HG03558 (cell line): ENCODE data around the gene CHMP6.
"Not testable (repeated sequence)": the region's sequence is repeated elsewhere in the genome, so short reads cannot be mapped to it uniquely, and the experiment has no call there.

Experiments
- ATAC-seq: cut with Tn5 transposase; IDR thresholded peaks from one replicate; pipeline ENCODE4 v1.9.1; 2021; ENCODE audit warnings: moderate number of reproducible peaks; ENCODE audit not compliant: unreplicated experiment; ENCODE audit errors: extremely low read depth

The CHMP6 gene

DNA sequence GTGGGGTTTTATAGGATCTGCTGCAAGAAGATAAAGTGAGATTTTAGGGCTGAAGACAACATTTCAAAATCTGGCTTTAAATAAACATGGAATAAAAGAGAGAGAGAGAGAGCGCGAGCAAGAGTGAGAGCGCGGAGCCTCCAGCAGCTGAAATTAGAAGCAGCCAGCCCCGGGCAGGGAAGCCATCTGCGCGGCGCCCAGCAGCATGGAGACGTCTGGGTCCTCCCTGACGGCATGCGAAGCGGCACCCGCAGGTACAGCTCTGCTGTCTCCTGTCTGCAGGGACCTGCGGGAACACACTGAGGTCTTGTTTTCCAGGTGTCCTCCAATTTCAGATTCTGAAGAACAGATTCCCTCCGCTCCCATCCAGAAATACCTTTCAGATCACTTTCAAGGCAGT lies 35.4 kb downstream of the CHMP6 start:
- ATAC-seq, result no peak

DNA sequence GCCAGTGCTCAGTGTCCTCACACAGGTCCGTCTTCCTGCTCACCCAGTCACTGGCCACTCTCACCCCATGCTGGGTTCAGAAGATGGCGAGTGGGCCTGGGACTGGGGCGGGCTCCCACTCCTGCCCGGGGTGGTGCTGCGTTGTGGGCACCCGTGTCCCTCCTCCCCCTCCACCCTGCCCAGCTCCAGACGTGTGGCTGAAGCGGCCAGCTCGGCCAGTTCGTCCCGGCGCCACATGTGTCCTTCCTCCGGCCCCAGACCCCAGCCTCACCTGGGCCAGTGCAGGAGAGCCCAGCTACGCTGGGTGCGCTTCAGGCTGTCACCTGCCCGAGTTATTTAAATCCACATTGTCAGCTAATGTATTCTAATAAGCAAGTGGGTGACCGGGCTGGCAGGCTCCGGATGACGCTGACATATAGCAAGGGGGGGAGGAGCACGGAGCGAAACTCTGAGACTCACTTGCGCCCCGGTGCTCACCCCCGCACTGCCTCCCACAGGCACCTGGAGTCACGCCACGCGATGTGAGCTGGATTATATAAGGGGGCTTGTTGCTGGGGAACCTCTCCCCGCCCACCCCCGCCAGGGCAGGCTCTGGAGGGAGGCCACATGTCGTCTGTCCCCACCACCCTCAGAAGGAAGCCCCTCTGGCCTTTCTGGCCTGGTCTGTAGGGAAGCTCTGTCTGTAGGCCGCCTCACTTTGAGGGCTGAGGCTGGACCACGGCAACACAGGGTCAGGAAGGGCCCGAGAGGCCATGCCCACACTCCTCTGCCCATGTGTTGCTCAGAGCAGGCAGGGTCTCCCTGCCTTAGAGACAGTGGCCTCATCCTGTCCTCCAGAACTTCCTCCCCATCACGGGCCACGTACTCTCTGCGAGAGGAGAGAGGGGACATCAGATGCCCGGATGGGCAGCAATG lies 36.2 kb downstream of the CHMP6 start:
- no peak for ATAC-seq

DNA sequence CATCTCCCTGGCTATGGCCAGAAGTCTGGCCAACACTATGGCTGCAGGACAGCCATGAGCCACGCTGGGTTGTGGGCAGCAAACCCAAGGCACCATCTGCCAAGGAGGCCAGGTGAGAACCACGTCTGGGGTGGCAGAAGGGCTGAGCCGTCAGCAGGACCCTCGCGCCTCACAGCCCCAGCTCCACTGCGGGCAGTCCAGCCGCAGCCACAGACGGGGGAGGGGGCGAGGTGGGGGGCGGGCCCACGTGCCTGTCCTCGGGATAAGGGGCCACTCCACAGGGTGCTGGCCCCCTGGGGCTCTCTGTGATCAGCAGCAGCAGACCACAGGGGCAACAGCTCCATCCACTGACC lies 36.8 kb downstream of the CHMP6 start:
- ATAC-seq, result no peak

DNA sequence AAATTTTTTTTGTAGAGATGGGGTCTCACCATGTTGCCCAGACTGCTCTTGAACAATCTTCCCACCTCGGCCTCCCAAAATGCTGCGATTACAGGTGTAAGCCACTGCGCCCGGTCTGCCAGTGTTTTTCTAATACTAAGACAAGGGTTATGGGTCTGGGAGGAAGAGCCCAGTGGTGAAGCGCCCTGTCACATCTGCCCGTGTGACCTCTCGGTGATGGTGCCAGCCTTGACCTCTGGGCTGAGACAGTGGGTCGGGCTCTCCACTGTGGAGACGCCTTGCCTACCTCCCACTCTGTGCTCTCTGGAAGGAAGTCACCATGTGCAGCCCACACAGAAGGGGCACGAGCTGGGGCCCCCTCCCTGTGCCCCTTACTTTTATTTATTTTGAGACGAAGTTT lies 38.2 kb downstream of the CHMP6 start:
- ATAC-seq, result no peak

DNA sequence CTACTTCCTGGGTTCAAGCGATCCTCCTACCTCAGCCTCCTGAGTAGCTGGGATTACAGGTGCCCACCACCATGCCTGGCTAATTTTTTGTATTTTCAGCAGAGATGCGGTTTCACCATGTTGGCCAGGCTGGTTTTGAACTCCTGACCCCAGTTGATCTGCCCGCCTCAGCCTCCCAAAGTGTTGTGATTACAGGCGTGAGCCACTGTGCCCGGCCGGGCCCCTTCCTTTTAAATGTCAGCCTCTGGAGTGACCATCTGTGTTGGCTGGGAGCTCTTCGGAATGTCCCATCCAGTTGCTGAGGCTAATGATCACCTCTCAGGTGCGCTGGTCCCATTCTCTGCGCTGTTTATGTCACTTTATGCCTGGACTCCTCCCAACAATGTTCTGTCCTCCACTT lies 38.7 kb downstream of the CHMP6 start:
- ATAC-seq, result not testable (repeated sequence)

DNA sequence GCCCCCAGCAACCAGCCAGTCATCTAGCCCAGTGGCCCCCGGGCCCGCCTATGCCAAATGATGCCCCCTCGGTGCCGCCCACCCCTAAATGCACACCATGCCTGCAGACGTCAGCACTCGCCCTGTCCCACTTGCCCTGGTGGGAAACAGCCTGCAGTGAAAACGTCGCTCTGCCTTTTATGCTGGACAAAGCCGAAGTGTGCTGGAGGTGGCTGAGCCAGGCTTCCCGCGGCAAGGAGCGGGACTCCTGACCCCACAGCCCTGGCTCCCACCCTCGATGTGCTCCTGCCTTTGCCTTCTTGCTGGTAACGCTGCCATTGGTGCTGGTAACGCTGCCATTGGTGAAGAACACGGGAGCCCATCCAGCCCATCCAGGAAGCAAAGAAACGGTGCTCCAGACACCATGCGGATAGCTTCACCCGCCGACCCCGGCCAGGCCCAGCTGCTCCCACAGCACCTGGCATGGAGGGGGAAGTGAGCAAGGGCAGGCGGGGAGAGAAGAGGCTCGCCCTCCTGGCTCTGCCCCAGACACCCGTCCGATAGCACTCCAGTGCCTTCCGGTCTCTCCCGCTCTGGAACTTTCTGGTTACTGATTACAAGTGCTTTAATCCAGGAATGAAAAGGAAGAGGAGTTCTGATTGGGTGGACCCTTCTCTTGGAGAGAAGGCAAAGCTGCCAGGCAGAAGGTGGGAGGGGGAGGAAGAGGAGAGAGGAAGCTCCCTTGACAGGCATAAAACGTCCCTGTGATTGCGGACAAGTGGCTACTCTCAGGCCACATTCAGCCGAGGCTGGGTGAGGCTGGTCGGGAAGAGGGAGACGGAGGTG lies 39.3 kb downstream of the CHMP6 start:
- ATAC-seq, result no peak

DNA sequence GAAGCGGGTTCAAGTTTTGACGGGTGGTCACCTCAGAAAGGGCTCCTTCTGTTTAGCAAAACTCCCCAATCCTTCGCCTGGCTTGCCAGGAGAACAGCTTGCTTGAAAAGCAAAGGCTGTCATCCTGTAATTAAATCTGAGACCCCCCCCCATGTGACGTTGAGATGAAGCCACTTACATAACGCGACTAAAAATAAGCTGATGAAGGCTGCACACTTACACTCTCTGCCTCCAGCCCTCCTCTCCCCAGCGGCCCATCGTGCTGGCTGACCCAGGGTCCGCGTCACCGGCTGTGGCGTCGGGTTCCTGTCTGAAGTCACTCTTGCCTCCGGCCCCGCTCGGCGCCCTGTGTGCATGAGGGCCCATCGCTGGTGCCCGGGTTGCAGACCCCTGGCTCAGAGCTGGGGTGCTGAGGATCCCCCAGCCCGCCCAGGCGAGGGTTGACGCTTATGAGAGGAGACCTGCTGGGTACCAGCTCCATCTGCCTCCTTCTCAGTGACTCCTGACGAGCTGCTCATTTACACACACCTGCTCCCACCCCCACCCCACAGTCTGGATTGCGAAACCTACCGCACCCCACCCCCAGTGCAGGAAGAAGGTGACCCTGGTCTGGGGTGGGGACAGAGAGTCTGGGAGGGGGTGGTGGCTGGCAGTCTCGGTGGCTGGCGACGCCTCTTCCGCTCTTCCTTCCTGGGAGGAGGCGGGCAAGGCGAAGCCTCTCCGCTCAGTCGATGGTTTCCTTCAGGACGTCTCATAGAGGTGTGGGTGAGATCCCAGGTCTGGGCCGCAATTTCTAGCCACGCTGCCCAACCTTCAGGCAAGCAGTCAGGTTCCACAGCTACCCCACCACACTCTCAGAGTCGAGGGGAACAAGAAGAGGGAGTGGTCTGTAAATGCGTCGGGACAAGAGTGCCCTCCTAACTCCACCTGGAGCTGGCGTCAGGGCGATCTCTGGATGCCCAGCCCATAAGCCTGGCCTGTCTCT lies 40.2 kb downstream of the CHMP6 start:
- ATAC-seq, result no peak

DNA sequence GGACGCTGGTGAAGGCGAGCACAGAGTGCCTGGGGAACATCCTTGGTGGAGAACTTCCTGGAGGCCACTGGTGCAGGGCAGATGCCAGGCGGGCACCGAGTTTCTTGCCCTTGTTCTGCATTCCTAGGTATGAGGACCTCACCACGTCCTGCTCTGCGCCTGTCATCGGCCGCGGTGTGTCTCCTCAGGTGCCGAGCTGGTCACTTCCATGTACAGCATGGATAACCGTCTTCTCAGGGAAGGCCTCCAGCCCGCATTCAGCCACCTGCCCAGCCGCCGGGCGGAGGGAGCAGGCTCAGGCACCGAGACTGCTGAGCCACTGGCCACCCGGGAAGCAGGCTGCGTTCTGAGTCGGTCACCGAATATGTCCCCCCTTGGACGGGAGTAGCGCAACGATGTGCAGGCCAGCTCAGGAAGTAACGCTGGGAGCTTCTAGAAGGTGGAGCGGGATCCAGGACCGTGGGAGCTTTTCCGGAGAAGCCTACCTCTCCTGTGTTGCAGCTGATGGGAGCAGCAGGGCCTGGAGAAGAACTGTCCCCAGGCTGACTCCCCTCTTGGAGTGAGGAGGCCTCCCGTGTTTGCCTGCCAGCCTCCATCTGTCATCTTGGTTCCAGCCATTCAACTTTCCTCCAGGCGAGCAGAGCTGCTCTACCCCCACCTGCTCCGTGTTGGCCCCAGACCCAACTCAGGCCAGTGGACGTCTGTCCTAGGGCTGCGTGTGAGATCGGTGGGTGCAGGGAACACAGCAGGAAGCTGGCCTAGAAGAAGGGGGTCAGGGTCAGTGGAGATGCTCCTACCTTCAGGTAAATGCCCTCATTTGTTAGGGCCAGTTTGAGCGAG lies 41.2 kb downstream of the CHMP6 start:
- no peak for ATAC-seq

DNA sequence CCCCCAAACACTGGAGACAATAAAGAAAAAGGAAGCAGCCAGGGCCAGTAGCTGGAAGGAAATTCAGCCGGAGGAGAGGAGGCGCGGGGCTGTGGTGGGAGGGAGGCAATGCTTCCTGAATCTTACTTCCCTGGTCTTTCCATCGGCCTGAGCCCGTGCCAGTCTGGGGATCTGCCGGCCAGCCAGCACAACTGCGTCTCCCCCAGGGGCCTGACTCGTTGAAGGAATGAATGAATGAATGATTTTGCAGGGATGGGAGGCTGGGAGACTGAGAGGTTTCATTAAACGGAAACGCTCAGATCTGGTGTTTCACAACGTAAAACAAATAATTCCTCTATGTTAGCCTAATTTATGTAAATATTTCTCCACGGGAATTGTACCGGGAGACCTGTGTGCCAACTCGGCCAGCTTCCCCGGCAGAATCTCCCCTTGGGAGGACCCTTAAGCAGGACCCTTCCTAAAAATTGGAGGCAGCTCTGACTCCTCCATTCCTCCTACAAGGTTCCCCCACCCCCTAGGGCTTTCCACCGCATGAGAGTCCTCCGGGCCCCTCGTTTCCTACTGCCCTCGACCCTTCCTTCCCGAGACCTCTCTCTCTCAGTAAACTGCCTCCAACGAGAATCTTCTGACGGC lies 42.0 kb downstream of the CHMP6 start:
- no peak for ATAC-seq

DNA sequence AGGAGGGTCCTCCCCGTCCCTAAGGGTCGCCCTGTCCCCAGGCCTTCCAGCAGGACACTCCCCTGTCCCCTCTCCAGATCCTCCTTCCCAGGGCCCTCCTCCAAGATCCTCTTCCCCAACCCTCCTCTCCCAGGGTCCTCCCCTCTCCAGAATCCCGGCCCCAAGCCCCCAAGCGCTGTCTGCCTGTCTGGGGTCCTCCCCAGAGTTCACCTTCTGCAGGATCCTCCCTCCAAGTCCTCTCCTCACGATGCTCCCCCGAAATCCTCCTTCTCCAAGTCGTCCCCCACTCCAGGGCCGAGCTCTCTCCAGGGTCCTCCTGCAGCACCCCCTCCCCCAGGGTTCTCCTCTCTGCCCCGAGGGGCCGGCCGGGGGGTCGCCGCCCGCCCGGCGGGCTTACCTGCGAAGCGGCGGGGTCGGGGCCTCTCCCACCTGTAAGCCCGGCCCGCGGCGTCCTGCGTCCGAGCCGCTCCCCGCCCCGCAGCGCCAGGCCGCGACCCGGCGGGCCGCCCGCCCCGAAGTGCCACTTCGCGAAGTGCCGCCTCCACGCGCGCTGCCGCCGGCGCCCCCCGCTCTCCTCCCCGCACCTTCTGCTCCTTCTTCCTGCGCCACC lies 42.6 kb downstream of the CHMP6 start:
- ATAC-seq, result no peak

DNA sequence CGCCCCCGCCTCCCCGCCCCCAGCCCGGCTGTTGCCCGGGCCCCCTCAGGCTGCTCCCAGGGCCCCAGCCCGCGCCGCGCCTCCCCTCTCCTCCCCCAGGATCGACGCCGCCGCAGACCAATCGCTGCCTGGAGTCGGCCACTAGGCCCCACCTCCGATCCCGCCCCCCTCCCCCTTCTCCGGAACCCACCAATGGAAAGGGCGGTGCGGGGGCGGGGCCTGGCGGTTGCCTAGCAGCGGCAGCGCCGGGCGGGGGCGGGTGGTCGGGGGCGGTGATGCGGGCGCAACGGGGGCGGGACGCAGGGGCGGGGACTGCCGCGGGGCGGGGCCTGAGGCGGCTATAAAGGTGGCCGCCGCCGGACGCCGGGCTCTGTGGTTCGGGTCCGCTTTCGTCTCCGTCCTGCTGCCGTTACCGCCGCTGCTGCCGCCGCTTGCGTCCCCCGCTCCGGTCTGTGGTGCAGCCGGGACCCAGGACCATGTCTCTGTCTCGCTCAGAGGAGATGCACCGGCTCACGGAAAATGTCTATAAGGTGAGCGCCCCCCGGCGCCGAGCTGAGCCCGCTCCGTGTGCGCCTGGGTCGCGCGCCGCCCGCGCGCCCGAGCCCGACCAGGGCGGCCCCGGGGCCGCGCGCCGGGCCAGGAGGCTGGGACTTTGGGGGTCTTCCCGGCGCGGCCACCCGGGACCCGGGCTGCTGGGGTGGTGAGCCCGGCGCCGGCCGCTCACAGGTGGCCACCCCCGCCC lies 43.3 kb downstream of the CHMP6 start, which contains the start of gene BAIAP2:
TSS of gene BAIAP2 (plus strand) at position 373 of the 742 bp plus-strand sequence. CDS start at position 477, 104 bp downstream.
- ATAC-seq, result no peak

DNA sequence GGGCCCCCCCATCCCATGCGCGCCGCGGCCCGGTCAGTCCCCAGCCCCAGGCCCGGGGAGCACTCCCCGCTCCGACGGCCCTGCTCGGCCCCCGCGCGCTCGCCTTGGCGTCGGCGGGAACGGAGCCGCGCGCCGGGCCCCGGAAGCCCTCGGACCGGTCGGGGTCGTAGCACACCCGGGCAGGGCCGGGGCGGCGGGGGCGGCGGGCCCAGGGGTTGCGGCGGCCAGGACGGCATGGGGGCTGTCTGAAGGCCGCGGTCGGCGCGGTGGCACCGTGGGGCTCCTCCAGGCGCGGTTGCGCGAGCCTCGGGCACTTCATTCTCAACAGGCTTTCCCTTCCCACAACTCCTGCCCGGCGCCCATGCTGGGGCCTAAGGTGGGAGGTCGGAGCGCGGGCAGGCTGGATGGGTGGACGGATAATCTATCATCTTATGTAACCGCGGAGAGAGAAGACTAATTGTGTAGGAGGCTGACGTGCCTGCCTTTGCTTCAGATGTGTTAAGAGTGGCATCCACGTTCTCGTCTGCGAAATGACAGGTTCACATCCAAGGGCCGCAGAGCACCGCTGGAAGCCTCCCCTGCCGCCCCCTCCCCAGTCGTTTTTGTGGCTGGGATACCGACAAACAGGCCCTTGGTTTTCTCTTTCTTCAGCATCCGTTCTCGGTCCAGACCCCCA lies 44.0 kb downstream of the CHMP6 start:
- no peak for ATAC-seq

DNA sequence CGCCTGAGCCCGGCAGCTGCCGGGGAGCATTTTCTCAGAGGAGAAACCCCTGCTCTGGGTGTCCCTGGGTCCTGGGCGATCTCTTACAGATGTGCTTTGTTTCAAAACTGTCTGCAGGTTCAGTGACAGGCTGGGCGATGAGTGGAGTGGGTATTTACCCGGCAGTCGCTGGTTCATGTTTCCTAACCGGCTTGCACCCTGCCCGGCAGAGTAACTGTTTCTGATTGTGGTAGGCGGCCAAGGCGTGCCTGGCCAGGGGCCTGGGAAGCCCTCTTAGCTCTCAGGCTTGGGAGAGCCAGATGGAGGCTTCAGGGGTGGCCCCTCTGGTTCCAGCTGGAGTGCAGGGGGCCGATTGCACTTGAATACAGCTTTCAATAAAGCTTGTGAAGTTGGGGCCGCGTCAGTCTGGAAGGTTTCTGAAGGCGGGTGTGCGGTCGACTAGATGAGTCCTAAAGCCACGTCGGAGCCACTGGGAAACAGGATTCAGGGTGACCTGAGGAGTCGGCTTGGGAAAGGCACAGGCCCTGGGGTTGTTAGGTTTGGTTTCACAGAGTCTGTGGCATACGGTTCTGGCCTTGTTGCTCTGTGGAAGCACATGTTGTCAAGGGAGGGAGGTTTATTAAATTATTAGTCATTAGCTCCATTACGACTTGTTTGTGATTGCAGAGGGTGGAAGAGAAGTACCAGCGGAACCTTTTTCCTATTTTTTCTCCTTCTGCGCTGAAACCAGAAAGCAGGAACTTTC lies 44.7 kb downstream of the CHMP6 start:
- ATAC-seq, result no peak

DNA sequence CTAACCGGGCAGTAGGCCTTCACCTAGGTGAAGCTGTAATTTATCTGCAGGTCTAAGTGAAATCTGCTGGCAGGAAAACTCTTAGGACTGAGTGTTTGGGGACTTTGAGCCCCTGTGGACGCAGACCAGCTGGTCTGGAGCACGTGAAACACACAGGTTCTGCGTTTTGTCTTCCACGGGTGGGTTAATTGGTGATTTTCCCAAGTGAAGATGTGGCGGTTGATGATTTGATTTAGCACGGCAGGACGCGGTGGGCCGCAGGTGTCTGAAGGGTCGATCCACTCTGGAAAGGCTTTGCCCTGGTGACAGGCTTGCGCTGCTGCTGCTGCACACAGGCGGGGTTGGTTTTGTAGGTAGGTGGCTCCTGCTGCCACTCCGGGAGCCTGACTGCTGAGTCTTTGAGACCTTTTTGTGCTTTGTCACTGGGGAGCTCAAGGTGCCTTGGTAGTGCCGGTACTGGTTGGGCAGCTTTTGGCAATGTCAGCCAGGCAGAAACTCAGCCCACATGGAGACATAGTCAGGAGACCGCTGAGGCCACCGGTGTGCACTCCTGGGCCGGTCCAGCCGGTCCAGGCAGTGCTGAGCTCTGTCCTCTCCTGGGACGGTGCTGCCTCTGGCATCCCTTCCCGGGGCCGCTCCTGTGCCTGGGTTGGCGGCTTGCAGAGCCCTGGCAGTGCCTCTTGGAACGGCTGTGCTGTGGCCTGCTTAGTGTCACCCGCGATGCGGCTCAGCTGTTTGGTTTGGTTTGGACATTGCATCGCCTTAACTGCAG lies 45.6 kb downstream of the CHMP6 start:
- ATAC-seq, result no peak

DNA sequence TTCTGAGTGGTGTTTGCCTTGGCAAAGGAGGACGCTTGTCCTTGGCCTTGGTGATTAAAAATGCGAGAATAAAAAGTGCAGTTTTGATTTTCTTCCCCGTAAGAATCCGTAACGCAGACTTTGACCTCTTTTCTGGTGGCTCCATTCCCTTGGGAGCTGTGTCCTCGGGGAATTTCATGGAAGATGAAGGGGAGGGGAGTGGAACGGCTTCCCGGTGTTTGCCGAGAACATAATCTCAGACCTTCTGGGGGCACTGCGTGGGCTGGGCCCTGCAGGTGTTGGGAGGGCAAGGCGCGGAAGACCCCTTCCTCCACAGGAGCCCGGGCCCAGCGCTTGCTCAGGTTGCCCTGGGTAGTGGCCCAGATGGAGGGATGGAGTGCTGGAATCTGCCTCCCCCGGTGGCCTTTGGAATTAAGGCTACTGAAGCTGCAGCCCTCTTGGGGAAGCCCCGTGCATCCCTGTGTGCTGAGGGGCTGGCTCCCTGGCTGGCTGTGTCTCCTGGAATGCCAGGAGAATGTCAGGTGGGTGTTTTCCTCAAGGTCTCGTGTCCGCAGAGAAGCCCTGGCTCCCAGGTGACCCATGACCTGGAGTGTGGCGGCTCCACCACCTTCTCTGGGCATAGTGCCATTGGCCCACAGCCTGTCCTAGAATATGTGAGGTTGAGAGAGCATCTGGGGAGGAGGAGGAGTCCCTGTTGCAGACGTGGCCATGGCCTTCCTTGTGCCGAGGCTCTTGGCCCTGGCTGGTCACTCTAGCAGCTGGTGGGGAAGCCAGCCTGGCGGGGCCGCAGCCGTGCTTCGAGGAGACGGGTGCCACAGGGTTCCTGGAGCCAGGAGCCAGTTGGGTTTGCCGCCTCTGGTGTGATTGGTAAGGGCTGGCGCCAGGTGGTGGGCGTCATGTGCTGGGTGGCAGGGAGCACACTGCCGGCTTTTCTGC lies 46.4 kb downstream of the CHMP6 start:
- no peak for ATAC-seq
